Endodermal cell (in vitro differentiated cells): ENCODE measurements around the gene OVOL3. TPM values are rescaled to one million over a fixed set of nuclear protein-coding genes. Genes with fewer than 3 reads are reported as not detected.
A peak's percentile ranks its signal among the peaks of the same experiment; 100 is the strongest.

Source experiments
- DNase-seq: peaks from one replicate; pipeline ENCODE4 v3.0.0-alpha.2; 2017
- H3K27ac ChIP-seq: 2 replicates; pipeline ENCODE4 v1.5.1; 2013; ENCODE audit warnings: mild to moderate bottlenecking, low read depth, low read length, moderate library complexity
- H3K27me3 ChIP-seq: 2 replicates; pipeline ENCODE4 v1.6.1; 2013; ENCODE audit warnings: mild to moderate bottlenecking, low read length, moderate library complexity; ENCODE audit not compliant: insufficient read depth, control insufficient read depth, poor library complexity, severe bottlenecking
- H3K36me3 ChIP-seq: 2 replicates; pipeline ENCODE4 v1.7.0; 2013; ENCODE audit warnings: mild to moderate bottlenecking, low read length, moderate library complexity; ENCODE audit not compliant: control insufficient read depth, insufficient read depth
- H3K4me1 ChIP-seq: one replicate; pipeline ENCODE4 v1.7.0; 2013; ENCODE audit warnings: low read length; ENCODE audit not compliant: control insufficient read depth, insufficient read depth
- H3K4me3 ChIP-seq: 2 replicates; pipeline ENCODE4 v1.5.1; 2013; ENCODE audit warnings: mild to moderate bottlenecking, low read length, moderate library complexity
- H3K9ac ChIP-seq: 2 replicates; pipeline ENCODE4 v1.6.1; 2013; ENCODE audit warnings: mild to moderate bottlenecking, low read length, moderate library complexity; ENCODE audit not compliant: poor library complexity, severe bottlenecking; ENCODE audit errors: extremely low read depth
- H3K9me3 ChIP-seq: 2 replicates; pipeline ENCODE4 v1.6.1; 2013; ENCODE audit warnings: mild to moderate bottlenecking, low read length, moderate library complexity; ENCODE audit not compliant: control insufficient read depth
- H3K27ac Mint-ChIP-seq: 2 replicates; pipeline ENCODE4 v1.8.0; 2020; ENCODE audit warnings: mixed read lengths
- H3K27me3 Mint-ChIP-seq: 2 replicates; pipeline ENCODE4 v1.8.0; 2021; ENCODE audit warnings: mild to moderate bottlenecking, mixed read lengths; ENCODE audit not compliant: insufficient read depth
- H3K36me3 Mint-ChIP-seq: 2 replicates; pipeline ENCODE4 v1.8.0; 2020; ENCODE audit warnings: low read depth, mixed read lengths
- H3K4me1 Mint-ChIP-seq: 2 replicates; pipeline ENCODE4 v1.8.0; 2020; ENCODE audit warnings: mixed read lengths
- H3K4me3 Mint-ChIP-seq: 2 replicates; pipeline ENCODE4 v1.8.0; 2020; ENCODE audit warnings: mild to moderate bottlenecking, moderate library complexity, mixed read lengths
- H3K9me3 Mint-ChIP-seq: 2 replicates; pipeline ENCODE4 v1.8.0; 2020; ENCODE audit warnings: mild to moderate bottlenecking, mixed read lengths
- WGBS, 2 experiments: methylation state at CpG; one replicate each; pipeline versions ENCODE4 v1.1.5 to v1.1.7; 2013; ENCODE audit warnings: missing lambda C conversion rate in 2 of 2, mixed read lengths in 1 of 2; ENCODE audit not compliant: insufficient coverage in 1 of 2, insufficient read length in 1 of 2; 5-methylcytosine and 5-hydroxymethylcytosine counted together
- total RNA-seq, 2 donors: library from RNA; stranded (reverse); fragmentation: NEBNext Ultra II Directional in 1 of 2; extraction: Animal tissue kit (Norgen Biotek cat#: 25700) in 1 of 2; gene quantifications; 2 replicates in 1 of 2; 3 replicates in 1 of 2; pipeline ENCODE4 v1.2.1, GENCODE V29; 2021
- TF ChIP-seq, protein P1 (sequence below): fragments of 200-600 bp; sonication (generic); conservative IDR thresholded peaks from 2 replicates; pipeline ENCODE4 v1.5.0; 2021; ENCODE audit warnings: antibody characterized with exemption, mild to moderate bottlenecking

Gene OVOL3
- total RNA-seq, 2 donors from 2014 or later: not detected

GRCh38 chr19:36113425-36113824 is 2.5 kb downstream of the OVOL3 start:
- WGBS, 2 experiments: 95 to 96% methylated on average over 32 to 34 of the region's 34 CpGs
- Mint-ChIP-seq H3K9me3 (no peaks in the 10 kb centered on the region), H3K4me1 (peaks cover 13% of the 10 kb centered on the region), H3K27ac (no peak overlapping the region), H3K27me3 (no peaks in the 10 kb centered on the region), H3K4me3 (peak overlapping the region; percentile 94), H3K36me3 (peaks cover 35% of the 10 kb centered on the region)
- H3K27me3 ChIP-seq: no peaks in the 10 kb centered on the region
- no peak overlapping the region for H3K9ac ChIP-seq
- no peaks in the 10 kb centered on the region for H3K4me1 ChIP-seq
- no peak for DNase-seq
- peak overlapping the region; percentile 97 for H3K4me3 ChIP-seq
- no peaks in the 10 kb centered on the region for H3K9me3 ChIP-seq
- TF ChIP-seq, protein P1, sequence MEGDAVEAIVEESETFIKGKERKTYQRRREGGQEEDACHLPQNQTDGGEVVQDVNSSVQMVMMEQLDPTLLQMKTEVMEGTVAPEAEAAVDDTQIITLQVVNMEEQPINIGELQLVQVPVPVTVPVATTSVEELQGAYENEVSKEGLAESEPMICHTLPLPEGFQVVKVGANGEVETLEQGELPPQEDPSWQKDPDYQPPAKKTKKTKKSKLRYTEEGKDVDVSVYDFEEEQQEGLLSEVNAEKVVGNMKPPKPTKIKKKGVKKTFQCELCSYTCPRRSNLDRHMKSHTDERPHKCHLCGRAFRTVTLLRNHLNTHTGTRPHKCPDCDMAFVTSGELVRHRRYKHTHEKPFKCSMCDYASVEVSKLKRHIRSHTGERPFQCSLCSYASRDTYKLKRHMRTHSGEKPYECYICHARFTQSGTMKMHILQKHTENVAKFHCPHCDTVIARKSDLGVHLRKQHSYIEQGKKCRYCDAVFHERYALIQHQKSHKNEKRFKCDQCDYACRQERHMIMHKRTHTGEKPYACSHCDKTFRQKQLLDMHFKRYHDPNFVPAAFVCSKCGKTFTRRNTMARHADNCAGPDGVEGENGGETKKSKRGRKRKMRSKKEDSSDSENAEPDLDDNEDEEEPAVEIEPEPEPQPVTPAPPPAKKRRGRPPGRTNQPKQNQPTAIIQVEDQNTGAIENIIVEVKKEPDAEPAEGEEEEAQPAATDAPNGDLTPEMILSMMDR: no peak
- H3K27ac ChIP-seq: no peak overlapping the region
- peaks cover 22% of the 10 kb centered on the region for H3K36me3 ChIP-seq

DNA sequence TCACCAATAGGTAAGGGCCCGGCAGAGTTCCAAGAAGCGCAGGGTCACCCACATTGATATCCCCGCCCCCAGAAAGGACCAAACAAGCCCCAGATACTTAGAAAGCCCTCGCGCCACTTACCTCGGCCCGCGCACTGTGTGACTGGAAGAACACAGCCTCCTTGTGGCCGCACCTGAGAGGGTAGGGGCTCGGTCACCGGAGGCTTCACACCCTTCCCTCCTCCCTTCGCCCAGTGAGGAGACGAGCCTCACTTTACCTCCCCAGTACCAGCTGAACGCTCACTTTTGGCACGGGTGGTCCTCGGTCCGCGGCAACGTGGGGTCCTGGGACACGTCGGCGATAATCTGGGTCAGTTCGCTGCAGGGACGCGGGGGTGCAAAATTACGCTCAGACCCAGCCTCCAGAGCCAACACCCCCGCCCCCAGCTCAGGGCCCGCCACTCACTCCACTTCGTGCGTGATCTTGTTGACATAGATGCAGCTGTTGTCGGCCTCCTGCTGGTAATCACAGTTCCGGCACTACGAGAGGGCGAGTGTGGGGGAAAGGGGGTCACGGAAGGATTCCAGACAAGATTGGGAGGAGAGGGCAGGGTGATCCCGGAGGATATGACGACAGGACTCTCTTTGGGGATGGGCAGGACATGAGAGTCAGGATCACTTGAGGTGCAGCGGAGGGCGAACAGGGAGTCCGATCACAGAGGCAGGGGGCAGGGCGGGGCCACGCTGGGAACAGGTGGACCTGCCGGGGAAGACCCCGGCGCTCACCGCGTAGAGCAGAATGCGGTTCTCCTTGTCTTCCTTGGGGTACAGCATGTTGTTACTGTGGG is 3.2 kb downstream of the OVOL3 start:
- no peaks in the 10 kb centered on the region for H3K4me1 ChIP-seq
- H3K9ac ChIP-seq: peak overlapping the region; percentile 82
- H3K27me3 ChIP-seq: no peaks in the 10 kb centered on the region
- no peak overlapping the region for H3K27ac ChIP-seq
- Mint-ChIP-seq H3K9me3 (no peaks in the 10 kb centered on the region), H3K4me1 (peaks cover 13% of the 10 kb centered on the region), H3K4me3 (peak overlapping the region; percentile 94), H3K27ac (peak overlapping the region; percentile 97), H3K36me3 (peaks cover 35% of the 10 kb centered on the region), H3K27me3 (no peaks in the 10 kb centered on the region)
- DNase-seq: peak; percentile 82
- TF ChIP-seq, protein P1: peak; percentile 63
- H3K9me3 ChIP-seq: no peaks in the 10 kb centered on the region
- WGBS, 2 experiments: 12 to 18% methylated on average over 21 to 48 of the region's 48 CpGs
- peaks cover 28% of the 10 kb centered on the region for H3K36me3 ChIP-seq
- H3K4me3 ChIP-seq: peak overlapping the region; percentile 97

DNA sequence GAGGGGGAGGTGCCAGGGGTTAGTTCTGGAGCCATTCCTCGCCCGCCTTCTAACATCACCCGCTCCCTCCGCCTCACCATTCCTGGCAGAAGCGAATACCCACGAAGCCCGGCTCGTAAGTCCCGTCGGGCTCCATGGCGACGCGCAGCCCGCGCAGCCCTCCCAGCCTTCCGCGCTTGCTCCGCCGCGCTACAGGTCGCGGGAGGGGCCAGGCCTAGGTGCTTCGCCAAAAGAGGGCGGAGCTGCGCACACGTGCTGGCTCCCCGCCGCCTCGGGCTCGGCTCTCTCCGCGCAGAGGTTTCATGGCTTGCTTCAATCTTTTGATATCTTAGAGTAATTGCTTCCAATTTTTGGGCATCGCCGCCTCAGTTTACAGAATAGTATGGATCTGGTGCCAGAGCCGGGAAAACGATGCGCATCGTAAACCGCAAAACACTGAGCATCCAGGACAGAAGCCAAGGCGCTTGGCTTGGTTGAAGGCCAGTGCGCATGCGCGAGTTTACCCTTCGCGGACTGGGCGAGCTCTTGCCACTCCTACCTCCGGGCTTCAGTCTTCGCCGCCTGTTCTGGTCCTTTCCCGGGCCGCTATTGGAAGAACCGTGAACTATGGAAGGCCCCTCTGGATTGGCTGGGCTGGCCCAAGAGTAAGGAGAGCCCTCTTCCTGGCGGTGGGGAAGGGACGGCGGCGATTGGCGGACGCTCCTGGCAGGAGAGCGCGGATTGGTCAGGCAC is 3.9 kb downstream of the OVOL3 start, which contains the start of gene POLR2I:
TSS of gene POLR2I (minus strand) at position 155 of the 732 bp plus-strand sequence. CDS start at position 136, 19 bp downstream.
- H3K4me3 Mint-ChIP-seq: peak within 1 kb of the TSS; percentile 94
- DNase-seq: peak; percentile 100
- Histone ChIP-seq H3K27ac (peak within 1 kb of the TSS; percentile 70), H3K27me3 (no peaks in the 10 kb centered on the region), H3K36me3 (peaks cover 34% of the 10 kb centered on the region), H3K4me3 (peak within 1 kb of the TSS; percentile 97), H3K9ac (peak within 1 kb of the TSS; percentile 82), H3K4me1 (no peaks in the 10 kb centered on the region), H3K9me3 (no peaks in the 10 kb centered on the region)
- TF ChIP-seq, protein P1: no peak
- no peaks in the 10 kb centered on the region for H3K9me3 Mint-ChIP-seq
- H3K27me3 Mint-ChIP-seq: no peaks in the 10 kb centered on the region
- WGBS, 2 experiments: 0% methylated on average over 39 to 60 of the region's 60 CpGs
- H3K36me3 Mint-ChIP-seq: peaks cover 42% of the 10 kb centered on the region
- H3K4me1 Mint-ChIP-seq: peaks cover 14% of the 10 kb centered on the region
- H3K27ac Mint-ChIP-seq: peak within 1 kb of the TSS; percentile 97
